Activated T-cell treated with anti-CD3 and anti-CD28 coated beads for 4 hours (primary cell): ENCODE measurements around the gene FEN1.

Source experiments
- DNase-seq: peaks from one replicate; pipeline ENCODE4 v3.0.0-alpha.2; 2020

The FEN1 gene

GRCh38 chr11:61795876-61796526, 3.3 kb downstream of the FEN1 start:
- no peak for DNase-seq

GRCh38 chr11:61797263-61797944, 4.7 kb downstream of the FEN1 start:
- DNase-seq, result peak; percentile 63

- no peak for DNase-seq
These were observed 7.1 kb downstream of the FEN1 start for GRCh38 chr11:61799665-61800284.

GRCh38 chr11:61800331-61801281, 7.9 kb downstream of the FEN1 start:
- no peak for DNase-seq

GRCh38 chr11:61802605-61803004, 9.9 kb downstream of the FEN1 start:
- DNase-seq, result no peak

- DNase-seq, result no peak
These were observed 11.4 kb downstream of the FEN1 start for GRCh38 chr11:61803889-61804647.

GRCh38 chr11:61805146-61805545, 12.4 kb downstream of the FEN1 start:
- no peak for DNase-seq

- DNase-seq, result no peak
These were observed 14.1 kb downstream of the FEN1 start for GRCh38 chr11:61806785-61807184.

GRCh38 chr11:61810671-61811175, 18.0 kb downstream of the FEN1 start:
- DNase-seq, result no peak

- no peak for DNase-seq
These were observed 19.1 kb downstream of the FEN1 start for GRCh38 chr11:61811831-61812230.

- DNase-seq, result no peak
These were observed 20.2 kb downstream of the FEN1 start for GRCh38 chr11:61812736-61813411.

GRCh38 chr11:61814247-61814957, 21.7 kb downstream of the FEN1 start:
- DNase-seq, result no peak

- no peak for DNase-seq
These were observed 22.5 kb downstream of the FEN1 start for GRCh38 chr11:61814958-61815789.

GRCh38 chr11:61815790-61816735, 23.4 kb downstream of the FEN1 start:
- DNase-seq, result peak; percentile 46

GRCh38 chr11:61816736-61817455, 24.2 kb downstream of the FEN1 start, which contains the start of gene FADS1:
Gene FADS1 (minus strand): TSS chr11:61817003. CDS start chr11:61816929, 74 bp downstream.
- DNase-seq, result peak; percentile 52

GRCh38 chr11:61817471-61818202, 24.9 kb downstream of the FEN1 start:
- DNase-seq, result no peak

GRCh38 chr11:61820174-61820573, 27.5 kb downstream of the FEN1 start:
- DNase-seq, result no peak
